Type B pancreatic cell (in vitro differentiated cells): Measurements from ENCODE around the gene IL1RAPL1. TPM values are rescaled to one million over a fixed set of nuclear protein-coding genes. Genes with fewer than 3 reads are reported as not detected.
A peak's percentile ranks its signal among the peaks of the same experiment; 100 is the strongest.

Experiments used
- DNase-seq: peaks from one replicate; pipeline ENCODE4 v3.0.0; 2021; ENCODE audit warnings: mixed read lengths; ENCODE audit not compliant: unreplicated experiment; ENCODE audit errors: extremely low spot score
- H3K27ac Mint-ChIP-seq: 2 replicates; pipeline ENCODE4 v1.8.0; 2021; ENCODE audit warnings: mild to moderate bottlenecking, mixed read lengths
- H3K27me3 Mint-ChIP-seq: 2 replicates; pipeline ENCODE4 v1.8.0; 2021; ENCODE audit warnings: mixed read lengths
- H3K36me3 Mint-ChIP-seq: 2 replicates; pipeline ENCODE4 v1.8.0; 2021; ENCODE audit warnings: mixed read lengths
- H3K4me1 Mint-ChIP-seq: one replicate; pipeline ENCODE4 v1.8.0; 2021; ENCODE audit warnings: mixed read lengths; ENCODE audit not compliant: unreplicated experiment
- H3K4me3 Mint-ChIP-seq: 2 replicates; pipeline ENCODE4 v1.8.0; 2021; ENCODE audit warnings: mild to moderate bottlenecking, mixed read lengths
- H3K9me3 Mint-ChIP-seq: 2 replicates; pipeline ENCODE4 v1.8.0; 2021; ENCODE audit warnings: mixed read lengths
- total RNA-seq: library from RNA; stranded (reverse); gene quantifications from 2 replicates; pipeline ENCODE4 v1.2.1, GENCODE V29; 2021; ENCODE audit warnings: low replicate concordance
- TF ChIP-seq, protein P1 (sequence below): fragments of 200-600 bp; sonication (generic); conservative IDR thresholded peaks from 2 replicates; pipeline ENCODE4 v1.5.0; 2021; ENCODE audit warnings: antibody characterized with exemption, mild to moderate bottlenecking

IL1RAPL1 gene
- total RNA-seq, 1 donor from 2014 or later, result 2.6 TPM

DNA sequence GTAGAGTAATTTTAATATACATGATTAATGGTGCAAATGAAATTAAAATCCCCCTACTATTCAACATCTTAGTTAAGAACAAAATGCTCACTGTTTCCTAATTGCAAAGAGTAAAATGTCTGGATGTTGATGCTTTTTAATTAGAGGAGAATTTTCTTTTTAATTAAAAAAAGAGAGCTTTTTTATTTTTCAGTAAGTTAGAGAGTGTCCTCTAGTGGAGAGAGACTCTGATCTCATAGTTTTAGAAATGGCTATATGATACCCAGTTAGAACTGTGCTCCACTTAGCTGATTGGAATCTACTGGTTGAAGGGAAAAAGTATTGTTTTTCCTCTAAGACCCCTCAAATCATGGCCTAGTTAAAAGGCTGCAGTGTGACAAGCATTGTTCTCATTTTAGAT, 1316.1 kb downstream of the IL1RAPL1 start:
- Mint-ChIP-seq H3K27me3 (no peaks in the 10 kb centered on the region), H3K36me3 (no peaks in the 10 kb centered on the region), H3K4me1 (no peaks in the 10 kb centered on the region), H3K4me3 (no peak overlapping the region), H3K27ac (no peak overlapping the region), H3K9me3 (no peaks in the 10 kb centered on the region)
- TF ChIP-seq, protein P1, sequence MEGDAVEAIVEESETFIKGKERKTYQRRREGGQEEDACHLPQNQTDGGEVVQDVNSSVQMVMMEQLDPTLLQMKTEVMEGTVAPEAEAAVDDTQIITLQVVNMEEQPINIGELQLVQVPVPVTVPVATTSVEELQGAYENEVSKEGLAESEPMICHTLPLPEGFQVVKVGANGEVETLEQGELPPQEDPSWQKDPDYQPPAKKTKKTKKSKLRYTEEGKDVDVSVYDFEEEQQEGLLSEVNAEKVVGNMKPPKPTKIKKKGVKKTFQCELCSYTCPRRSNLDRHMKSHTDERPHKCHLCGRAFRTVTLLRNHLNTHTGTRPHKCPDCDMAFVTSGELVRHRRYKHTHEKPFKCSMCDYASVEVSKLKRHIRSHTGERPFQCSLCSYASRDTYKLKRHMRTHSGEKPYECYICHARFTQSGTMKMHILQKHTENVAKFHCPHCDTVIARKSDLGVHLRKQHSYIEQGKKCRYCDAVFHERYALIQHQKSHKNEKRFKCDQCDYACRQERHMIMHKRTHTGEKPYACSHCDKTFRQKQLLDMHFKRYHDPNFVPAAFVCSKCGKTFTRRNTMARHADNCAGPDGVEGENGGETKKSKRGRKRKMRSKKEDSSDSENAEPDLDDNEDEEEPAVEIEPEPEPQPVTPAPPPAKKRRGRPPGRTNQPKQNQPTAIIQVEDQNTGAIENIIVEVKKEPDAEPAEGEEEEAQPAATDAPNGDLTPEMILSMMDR, result peak; percentile 62
- no peak for DNase-seq

DNA sequence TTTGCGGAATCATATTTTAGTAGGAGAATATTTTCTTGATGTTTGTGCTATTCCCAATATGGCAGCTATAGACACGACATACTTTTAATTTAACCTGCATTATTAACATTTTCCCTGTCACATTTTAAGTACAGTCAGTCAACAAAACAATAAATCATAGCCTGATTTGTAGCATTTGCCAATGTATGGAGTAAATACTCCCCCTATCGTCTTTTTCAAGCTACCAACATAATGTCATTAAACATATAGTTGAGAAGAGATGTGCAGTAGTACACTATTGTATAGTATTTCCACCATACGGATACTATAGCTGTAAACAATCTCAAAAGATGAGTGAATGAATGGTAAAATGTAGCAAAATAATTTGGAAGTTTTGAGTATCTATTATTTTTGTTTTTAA, 1324.4 kb downstream of the IL1RAPL1 start:
- TF ChIP-seq, protein P1, result no peak
- H3K4me3 Mint-ChIP-seq, result no peak overlapping the region
- DNase-seq, result no peak
- H3K4me1 Mint-ChIP-seq, result no peaks in the 10 kb centered on the region
- H3K27me3 Mint-ChIP-seq, result no peaks in the 10 kb centered on the region
- H3K9me3 Mint-ChIP-seq, result no peaks in the 10 kb centered on the region
- H3K27ac Mint-ChIP-seq, result no peak overlapping the region
- H3K36me3 Mint-ChIP-seq, result no peaks in the 10 kb centered on the region

DNA sequence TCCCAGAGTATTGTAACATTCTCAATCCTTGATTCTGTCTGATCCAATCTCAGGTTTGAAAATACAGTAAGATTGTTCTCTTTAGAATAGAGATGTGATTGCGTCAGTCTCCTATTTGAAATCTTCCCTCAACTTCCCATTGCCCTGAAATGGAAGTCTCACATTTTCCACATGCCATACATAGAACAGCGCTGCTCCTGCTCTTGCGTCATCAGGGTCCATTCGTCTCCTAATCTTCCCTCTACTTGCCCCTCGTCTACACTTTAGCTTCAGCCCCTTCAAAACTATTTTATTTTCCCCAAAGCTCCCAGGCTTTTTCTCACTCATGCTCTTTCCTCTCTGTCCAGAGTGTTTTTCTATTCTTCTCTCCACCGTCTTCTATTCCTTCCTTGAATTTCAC, 1326.4 kb downstream of the IL1RAPL1 start:
- no peaks in the 10 kb centered on the region for H3K4me1 Mint-ChIP-seq
- no peaks in the 10 kb centered on the region for H3K27me3 Mint-ChIP-seq
- DNase-seq, result no peak
- H3K9me3 Mint-ChIP-seq, result no peaks in the 10 kb centered on the region
- H3K27ac Mint-ChIP-seq, result no peak overlapping the region
- no peak overlapping the region for H3K4me3 Mint-ChIP-seq
- TF ChIP-seq, protein P1, result no peak
- H3K36me3 Mint-ChIP-seq, result no peaks in the 10 kb centered on the region

DNA sequence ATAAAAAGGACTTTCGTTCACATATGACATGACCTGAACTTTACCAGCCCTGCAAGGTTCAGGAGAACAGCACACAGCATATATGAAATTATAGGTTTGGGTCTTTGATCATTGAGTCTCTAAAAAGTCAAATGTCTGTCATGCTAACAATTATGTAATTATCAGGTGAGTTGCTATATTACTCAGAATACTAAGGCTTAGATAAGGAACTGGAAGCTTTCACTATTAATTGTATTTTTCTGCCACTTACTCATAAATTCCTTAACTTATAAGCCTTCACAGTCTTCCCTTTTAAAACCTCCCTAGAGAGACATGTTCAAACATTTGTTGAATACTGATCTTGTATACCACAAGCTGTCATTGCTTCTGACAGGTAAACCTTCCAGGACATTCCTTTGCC, 1335.4 kb downstream of the IL1RAPL1 start:
- no peaks in the 10 kb centered on the region for H3K36me3 Mint-ChIP-seq
- TF ChIP-seq, protein P1, result no peak
- DNase-seq, result no peak
- no peaks in the 10 kb centered on the region for H3K9me3 Mint-ChIP-seq
- no peaks in the 10 kb centered on the region for H3K27me3 Mint-ChIP-seq
- peaks cover 5% of the 10 kb centered on the region for H3K4me1 Mint-ChIP-seq
- no peak overlapping the region for H3K27ac Mint-ChIP-seq
- H3K4me3 Mint-ChIP-seq, result no peak overlapping the region

DNA sequence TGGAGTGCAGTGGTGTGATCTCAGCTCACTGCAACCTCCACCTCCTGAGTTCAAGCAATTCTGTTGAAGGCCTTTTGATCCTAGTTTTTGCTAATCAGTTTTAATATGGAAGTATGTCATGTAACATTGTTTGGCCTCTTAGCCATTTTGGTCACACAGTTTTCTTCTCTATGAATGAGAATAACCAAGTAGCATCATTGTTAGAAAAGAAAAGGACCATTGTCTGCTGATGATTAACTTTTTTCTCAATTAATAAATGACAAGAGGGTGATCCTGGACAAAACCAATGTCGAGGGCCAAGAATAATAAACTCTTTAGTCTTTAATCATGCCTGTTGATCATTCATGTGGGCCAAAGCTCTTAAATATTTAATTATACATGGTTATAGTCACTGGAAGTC, 1338.8 kb downstream of the IL1RAPL1 start:
- no peaks in the 10 kb centered on the region for H3K9me3 Mint-ChIP-seq
- no peak for DNase-seq
- H3K36me3 Mint-ChIP-seq, result no peaks in the 10 kb centered on the region
- H3K27me3 Mint-ChIP-seq, result no peaks in the 10 kb centered on the region
- H3K27ac Mint-ChIP-seq, result no peak overlapping the region
- TF ChIP-seq, protein P1, result no peak
- peaks cover 5% of the 10 kb centered on the region for H3K4me1 Mint-ChIP-seq
- H3K4me3 Mint-ChIP-seq, result no peak overlapping the region

DNA sequence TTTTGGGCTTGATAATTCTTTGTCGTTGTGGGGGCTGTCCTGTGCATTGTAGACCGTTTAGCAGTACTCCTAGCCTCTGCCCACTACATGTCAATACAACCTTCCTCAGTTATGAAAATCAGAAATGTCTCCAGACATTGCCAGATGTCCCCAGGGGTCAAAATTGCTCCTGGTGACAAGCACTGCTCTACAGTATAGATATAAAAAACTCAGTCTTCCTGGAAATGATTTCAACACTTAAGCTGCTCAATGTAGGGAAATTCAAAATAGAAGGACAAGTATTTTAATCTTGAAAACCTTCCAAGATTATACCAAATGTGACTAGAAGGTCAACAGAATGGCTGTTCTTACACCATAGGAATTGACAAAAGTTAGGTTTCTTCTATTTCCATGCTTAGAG, 1339.4 kb downstream of the IL1RAPL1 start:
- peaks cover 5% of the 10 kb centered on the region for H3K4me1 Mint-ChIP-seq
- TF ChIP-seq, protein P1, result no peak
- no peaks in the 10 kb centered on the region for H3K36me3 Mint-ChIP-seq
- no peak overlapping the region for H3K27ac Mint-ChIP-seq
- H3K9me3 Mint-ChIP-seq, result no peaks in the 10 kb centered on the region
- DNase-seq, result no peak
- H3K4me3 Mint-ChIP-seq, result no peak overlapping the region
- no peaks in the 10 kb centered on the region for H3K27me3 Mint-ChIP-seq
